ENCODE data around the gene DHPS.
A peak's percentile ranks its signal among the peaks of the same experiment; 100 is the strongest.
"Not testable (repeated sequence)": the region's sequence is repeated elsewhere in the genome, so short reads cannot be mapped to it uniquely, and the experiment has no call there.

DHPS gene

DNA sequence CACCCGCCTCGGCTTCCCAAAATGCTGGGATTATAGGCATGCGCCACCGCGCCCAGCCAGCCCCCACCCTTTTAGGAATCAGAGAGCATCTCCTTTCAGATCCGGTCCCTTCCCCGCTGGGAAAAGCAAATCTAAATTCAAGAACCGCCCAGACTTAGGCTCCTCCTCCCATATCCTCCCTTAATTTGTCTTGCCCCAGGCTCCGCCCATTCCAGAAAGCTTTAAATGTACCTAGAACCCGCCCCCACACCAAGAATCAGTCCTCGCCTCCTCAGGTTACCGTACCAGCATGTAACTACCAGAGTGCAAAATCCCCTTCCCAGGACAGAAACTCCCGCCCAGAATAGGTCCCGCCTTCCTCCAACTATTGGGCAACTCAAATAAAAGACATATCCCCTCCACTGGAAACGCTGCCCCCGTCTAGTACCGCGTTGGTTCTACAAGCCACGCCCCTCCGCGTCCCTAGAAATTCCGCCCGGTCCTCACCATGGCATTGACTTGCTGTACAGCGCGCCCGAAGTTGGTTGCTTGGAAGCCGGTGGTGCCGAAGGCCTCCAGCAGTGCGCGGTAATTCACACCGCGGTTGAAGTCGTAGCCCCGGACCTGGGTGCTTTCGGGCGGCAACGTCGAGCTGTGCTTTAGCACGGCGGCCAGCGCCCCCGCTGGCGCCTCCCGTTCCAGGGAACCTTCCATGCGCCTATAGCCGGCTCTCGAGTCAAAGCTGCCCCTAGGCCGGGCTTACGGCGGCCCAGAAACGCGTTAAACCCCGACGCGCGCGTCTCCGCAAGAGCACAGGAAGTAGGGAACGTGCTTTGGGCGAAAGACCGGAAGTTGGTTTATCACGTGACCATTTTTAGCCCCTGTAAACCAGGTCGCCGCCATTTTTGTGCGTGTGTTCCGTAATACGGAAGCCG lies at the start of gene DHPS:
DHPS (minus strand) TSS at position 807 of the 914 bp plus-strand sequence; CDS start at position 693, 114 bp downstream.
- peak; percentile 86 for ATAC-seq

DNA sequence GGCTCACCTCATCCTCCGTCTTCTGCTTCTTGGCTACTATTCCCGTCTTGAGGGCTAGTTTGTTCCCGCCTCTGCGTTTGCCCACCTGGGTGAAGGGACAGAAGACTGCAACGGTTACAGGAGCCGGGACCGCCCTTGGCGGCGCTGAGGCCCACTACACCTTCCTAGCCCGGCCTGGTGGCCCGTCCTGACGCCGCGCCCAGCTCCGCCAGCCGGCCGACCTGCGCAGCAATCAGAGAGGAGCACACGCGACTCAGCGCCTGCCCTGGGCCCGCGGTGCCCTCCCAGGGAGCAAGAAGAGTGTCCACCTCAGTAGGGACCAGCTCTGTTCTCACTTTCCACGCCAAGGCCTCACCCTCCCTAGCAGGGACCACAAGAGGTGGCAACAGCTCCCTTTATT lies 49.7 kb upstream of the DHPS start:
- ATAC-seq, result no peak

DNA sequence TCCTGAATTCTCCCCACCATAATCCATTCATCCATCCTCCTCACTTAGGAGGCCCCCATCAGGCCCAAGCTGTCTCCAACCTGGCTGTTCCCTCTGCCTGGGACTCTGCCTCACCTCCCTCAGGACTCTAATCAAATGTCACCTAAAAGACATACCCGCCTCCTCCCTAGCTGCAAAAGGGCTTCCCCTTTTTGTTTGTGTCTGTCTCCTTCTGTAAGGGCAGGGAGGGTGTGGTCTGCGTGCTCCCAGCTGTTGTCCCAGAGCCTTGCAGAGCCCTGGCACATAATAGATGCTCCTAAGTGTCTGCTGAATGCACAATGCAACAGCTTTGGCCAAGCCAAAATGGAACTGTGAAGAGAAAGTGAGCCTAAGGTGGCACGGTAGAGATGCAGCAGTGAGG lies 48.4 kb upstream of the DHPS start:
- no peak for ATAC-seq

DNA sequence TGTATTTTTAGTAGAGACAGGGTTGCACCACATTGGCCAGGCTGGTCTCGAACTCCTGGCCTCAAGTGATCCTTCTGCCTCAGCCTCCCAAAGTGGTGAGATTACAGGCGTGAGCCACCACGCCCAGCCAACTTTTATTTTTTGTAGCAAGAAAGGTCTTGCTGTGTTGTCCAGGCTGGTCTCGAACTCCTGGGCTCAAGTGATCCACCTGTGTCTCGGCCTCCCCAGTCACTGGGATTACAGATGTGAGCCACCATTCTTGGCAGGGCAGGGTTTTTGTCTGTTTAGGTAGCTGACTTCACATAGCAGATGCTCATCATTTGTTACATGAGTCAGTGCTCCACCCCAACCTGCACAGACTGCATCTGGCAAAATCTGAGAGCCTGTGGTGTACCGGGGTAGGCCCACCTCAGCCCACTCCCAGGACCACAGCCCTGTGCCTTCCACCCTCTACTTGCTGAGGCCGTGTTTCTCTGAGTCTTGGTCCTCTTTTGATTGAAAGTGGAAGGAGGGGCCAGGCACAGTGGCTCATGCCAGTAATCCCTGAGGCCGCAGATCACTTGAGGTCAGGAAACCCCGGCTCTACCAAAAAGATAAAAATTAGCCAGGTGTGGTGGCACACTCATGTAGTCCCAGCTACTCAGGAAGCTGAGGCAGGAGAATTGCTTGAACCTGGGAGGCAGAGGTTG lies 46.2 kb upstream of the DHPS start:
- no peak for ATAC-seq

DNA sequence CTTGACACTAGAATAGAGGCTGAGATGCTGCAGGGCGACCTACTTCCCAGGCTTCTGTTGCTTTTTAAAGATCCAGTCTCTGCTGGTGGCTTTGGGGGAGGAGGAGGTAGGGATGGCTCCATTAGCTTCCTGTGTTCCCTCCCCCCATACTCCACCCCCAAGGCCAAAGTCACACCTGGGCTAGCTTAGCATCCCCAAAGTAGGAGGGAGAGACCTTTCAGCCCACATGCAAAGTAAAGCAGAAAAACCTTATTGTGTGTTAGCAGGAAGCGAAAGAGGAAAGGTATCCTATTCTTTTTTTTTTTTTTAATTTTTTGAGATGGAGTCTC lies 45.3 kb upstream of the DHPS start:
- ATAC-seq, result no peak

DNA sequence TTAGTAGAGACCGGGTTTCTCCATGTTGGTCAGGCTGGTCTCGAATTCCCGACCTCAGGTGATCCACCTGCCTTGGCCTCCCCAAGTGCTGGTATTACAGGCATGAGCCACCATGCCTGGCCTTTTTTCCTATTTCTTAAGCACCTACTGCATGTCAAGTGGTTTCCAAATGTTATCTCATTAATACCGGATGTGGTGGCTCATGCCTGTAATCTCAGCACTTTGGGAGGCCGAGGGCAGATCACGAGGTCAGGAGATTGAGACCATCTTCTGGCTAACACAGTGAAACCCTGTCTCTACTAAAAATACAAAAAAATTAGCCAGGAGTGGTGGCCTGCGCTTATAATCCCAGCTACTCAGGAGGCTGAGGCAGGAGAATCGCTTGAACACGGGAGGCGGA lies 43.9 kb upstream of the DHPS start:
- ATAC-seq, result not testable (repeated sequence)

DNA sequence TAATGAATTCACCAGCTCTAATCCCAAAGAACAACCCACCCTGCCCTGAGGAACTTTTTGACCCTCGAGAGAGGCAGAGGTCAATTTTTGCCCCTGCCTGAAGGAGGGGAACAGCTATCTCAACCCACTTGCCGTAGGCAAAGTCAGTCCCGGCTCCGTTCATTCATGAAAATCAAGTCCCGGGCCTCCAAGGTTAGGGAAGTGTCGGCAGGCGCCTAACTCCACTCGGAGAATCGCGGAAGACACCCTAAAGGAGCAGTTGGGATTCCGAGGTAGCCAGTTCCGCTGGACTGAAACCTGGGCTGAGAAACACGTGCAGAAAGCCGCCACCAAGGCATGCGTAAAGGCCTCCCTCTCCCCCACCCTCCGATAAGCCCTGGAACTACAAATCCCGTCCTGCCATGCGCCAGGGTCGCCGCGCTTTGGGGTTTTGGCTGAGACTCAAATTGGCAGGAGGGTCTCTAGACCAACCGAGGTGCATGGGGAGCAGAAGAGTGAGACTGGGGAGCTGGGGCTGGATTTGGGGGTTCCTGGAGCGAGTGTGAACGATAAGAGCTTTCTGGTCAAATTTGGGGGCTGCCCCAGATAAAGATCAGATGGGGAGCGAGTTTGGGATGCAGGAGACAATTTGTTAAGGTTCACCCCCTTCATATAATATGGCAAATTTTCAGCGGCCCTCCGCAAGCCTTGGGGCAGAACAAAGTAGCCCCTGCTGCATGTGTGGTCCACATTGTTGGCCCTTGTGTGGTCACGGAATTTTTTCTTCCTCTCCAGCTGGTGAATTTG lies 42.2 kb upstream of the DHPS start, which contains the start of gene TNPO2:
TNPO2 (minus strand) TSS at position 292 of the 786 bp plus-strand sequence. CDS start 2,955 bp downstream, outside the sequence.
- peak; percentile 55 to 63 for ATAC-seq

DNA sequence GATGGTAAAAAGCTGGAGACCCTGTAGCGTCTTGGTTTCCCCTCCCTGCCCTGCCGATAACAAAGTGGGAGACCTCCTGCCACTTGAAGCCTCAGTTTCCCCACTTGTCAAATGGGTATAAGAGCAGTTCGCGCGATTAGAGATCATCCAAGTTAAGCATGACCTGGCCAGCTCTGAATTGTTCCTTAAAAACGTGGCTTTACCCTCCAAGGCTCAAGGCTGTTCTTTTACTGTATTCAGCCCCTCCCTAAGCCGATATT lies 41.6 kb upstream of the DHPS start:
- no peak for ATAC-seq

DNA sequence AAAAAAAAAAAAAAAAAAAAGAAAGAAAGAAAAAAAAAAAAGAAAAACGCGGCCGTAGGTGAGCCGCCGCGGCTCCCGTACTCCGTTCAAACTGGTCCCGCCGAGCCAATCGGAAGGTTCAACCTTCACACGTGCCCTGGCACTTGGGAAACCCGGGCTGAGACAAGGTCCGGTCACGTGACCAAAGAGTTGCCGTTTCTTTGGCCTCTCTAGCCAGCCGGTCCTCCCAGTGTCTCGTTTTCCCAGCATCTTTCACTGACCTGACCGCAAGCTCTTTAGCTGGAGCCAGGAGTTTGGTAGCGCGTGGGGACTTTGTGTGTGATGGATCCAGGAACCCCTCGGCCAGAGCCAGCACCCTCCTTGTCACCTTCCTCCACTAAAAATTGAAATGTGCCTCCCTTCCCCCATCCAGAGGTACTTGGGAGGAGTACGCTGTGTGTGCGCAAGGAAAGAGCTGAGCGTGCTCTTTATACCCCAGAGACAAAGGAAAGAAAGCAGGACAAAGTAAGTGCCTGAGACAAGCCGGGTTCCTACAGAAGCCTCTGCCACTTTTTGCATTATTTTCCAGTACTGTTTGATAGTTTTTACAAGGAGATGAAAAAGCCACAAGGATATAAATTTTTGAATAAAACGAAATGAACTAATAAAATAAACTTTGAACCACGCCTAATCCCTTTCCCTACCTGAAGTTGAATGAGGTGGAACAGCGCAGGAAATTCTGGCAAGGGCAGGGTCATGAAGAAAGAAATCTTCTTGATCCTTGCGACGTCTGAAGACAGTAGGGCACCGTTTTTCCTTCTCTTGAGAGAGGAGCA lies 41.1 kb upstream of the DHPS start:
- peak; percentile 91 to 92 for ATAC-seq

DNA sequence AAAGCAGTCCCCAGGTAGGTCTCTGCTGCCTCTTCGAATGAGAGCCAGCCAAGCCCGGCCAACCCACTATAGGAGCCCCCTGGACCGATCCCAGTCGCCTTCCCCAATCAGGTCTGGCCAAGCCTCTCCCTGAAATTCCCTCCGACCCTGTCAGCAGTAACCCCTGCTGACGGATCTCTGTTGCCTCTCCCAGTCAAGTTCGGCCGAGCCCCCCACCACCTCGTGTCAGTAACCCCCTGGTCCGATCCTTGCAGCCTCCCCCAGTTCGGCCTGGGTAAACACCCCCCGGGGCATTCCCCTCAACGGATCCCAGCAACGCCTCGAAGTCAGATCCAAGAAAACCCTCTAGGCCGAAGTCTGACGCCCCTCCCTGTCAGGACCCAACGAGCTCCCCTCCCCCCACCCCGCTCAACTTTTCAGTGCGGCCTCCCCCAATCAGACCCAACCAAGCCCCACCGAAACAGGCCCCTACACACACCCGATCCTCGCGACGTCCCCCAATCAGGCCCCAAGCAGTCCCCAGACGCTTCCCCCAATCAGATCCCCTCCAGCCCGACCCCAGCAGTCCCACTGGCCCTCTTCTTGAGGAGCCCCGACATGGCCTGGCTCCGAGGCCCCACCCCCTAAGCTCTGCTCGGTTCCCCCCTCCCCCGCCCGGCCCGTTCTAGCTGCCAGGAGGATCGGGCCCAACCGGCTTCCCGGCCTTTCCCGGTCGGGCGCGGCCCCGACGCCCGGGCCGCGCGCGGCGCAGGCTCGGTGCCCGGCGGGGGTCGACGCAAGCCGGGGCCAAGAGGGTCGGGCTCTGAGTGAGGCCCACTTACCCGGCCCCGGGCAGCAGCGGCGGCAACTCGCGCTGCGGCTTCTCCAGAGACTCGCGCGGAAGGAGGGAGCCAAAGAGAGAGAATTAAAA lies 40.2 kb upstream of the DHPS start:
- ATAC-seq, result peak; percentile 33

DNA sequence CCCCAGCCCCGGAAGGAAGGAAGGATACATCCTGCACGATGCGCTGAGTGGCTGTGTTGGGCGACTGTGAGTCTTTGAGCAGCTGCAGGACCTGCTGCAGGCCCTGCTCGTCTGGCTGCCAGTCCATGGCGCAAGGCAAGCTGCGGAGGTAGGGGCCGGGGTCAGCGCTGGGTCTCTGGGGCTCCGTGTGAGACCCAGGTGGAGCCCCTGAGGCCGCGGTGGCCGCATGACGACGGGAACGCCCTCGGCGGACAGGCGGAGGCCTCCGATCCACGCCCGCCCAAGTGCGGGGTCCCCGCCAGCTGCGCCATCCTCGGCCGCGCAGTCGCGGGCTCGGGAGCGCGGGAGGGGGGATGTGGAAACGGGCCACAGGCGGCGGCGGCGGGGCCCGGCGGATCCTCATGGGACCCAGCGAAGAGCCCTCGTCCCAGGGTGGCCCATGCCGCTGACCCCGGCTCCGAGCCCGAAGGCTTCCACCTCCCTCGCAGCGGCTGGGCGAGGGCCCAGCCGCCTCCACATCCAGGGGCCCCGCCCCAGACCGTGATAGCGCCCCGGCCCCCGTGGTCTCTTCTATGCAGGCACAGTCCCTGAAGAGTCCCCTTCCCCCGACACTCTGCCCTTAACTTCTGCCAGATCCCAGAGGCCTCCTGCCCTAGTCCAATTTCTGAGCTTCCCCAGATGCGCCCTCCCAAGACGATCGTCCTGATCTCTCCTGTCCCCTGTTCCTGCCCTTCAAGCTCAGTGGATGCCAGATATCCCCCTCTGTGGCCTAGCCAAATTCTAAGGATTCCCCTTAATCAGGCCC lies 39.4 kb upstream of the DHPS start:
- ATAC-seq, result no peak

DNA sequence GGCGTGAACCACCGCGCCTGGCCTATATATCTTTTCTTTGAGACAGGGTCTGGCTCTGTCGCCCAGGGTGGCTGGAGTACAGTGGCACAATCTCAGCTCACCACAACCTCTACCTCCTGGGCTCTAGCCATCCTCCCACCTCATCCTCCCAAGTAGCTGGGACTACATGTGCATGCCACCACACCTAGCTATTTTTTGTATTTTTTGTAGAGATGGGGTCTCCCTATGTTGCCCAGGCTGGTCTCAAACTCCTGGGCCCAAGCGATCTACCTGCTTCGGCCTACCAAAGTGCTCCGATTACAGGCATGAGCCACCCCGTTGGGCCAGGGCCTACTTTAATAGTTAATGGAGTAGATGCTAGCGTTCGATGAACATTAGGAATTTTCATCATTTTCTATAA lies 38.6 kb upstream of the DHPS start:
- ATAC-seq, result no peak

DNA sequence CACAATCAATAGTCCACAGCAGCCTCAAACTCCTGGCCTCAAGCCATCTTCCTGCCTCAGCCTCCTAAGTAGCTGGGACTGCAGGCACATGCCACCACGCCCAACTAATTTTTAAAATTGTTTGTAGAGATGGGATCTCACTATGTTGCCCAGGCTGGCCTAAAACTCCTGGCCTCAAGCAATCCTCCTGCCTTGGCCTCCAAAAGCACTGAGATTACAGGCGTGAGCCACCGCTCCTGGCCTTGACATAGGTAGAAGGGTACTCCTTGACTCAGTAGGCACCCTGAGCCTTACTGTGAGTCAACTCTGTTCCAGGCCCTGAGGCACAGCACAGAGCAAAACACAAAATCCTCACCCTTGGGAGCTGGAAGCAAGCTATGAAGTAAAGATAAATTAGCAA lies 34.2 kb upstream of the DHPS start:
- no peak for ATAC-seq

DNA sequence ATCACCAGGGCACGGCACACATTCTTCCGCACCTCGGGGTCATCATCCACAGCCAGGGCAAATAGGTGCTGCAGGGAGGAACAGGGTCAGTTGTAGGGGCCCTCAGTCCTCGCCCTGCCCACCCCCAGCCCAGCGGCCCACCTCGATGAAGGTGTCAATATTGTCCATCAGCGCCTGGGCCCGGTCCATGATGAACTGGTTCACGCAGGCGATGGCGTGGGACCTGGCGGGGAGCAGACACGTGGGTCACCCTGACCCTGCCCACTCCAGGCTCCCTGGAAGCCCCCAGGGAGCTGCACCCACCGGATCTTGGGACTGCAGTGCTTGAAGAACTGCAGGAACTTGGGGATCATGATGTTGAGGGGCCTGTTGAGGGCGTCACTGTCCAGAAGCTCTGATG lies 33.4 kb upstream of the DHPS start:
- ATAC-seq, result no peak

DNA sequence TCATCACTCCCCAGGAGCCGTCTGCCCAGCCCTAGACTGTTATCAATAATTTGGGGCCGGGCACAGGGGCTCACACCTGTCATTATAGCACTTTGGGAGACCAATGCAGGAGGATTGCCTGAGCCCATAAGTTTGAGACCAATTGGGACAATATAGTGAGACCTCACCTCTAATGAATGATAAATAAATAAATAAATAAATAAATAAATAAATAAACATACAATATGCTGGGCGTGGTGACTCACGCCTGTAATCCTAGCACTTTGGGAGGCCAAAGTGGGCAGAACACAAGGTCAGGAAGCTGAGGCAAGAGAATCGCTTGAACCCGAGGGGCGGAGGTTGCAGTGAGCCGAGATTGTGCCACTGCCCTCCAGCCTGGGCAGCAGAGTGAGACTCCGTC lies 31.6 kb upstream of the DHPS start:
- not testable (repeated sequence) for ATAC-seq

DNA sequence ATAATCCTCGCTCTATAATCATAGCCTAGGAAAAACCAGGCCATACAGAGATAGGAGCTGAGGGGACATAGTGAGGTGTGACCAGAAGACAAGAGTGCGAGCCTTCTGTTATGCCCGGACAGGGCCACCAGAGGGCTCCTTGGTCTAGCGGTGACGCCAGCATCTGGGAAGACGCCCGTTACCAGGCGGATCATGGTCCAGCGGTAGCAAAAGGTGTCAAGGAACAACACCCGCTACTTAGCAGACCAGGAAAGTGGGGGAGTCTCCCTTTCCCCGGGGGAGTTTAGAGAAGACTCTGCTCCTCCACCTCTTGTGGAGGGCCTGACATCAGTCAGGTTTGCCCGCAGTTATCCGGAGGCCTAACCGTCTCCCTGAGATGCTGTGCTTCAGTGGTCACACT lies 30.4 kb upstream of the DHPS start:
- ATAC-seq, result not testable (repeated sequence)

DNA sequence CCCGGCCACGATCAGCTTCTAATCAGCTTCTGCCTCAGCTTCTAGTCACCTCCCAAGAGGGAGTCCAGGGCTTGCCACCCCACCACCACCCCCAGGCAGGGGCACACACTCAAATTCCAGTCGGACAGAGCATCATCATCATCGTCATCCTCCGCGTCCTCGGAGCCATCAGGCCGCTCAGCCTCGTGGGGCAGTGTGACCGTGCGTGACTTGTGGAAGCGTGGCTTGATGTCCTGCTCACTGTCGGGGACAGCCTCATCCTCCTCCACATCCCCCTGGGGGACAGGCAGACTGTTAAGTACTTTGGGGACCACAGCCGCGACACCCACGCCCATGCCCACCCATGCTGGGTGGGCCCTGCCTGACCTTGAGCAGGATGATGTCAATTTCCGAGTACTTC lies 29.5 kb upstream of the DHPS start:
- ATAC-seq, result no peak

DNA sequence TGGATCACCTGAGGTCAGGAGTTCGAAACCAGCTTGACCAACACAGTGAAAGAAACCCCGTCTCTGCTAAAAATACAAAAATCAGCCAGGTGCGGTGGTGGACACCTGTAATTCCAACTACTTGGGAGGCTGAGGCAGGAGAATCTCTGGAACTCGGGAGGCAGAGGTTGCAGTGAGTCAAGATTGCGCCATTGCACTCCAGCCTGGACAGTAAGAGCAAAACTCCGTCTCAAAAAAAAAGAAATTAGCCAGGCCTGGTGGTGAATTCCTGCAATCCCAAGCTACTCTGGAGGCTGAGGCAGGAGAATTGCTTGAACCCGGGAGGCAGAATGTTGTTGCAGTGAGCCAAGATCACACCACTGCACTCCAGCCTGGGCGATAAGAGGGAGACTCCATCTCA lies 27.0 kb upstream of the DHPS start:
- ATAC-seq, result no peak

DNA sequence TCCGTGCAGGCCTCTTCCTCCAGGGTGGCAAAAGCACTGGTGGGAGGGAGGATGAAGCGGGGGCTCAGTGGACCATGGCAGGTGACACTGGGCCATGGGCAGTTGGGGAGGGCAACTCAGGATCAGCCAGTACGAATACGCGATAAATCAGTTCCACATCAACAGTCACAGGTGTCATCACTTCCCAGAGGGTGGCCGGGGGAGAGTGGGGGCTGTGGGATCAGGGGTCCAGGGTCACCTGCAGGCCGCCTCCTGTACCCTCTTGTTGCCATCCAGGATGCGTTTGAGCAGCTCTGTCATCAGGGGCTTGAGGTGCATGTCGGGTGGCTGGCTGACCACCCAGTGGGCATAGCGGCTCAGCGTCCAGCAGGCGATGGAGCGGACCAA lies 24.6 kb upstream of the DHPS start:
- ATAC-seq, result no peak

DNA sequence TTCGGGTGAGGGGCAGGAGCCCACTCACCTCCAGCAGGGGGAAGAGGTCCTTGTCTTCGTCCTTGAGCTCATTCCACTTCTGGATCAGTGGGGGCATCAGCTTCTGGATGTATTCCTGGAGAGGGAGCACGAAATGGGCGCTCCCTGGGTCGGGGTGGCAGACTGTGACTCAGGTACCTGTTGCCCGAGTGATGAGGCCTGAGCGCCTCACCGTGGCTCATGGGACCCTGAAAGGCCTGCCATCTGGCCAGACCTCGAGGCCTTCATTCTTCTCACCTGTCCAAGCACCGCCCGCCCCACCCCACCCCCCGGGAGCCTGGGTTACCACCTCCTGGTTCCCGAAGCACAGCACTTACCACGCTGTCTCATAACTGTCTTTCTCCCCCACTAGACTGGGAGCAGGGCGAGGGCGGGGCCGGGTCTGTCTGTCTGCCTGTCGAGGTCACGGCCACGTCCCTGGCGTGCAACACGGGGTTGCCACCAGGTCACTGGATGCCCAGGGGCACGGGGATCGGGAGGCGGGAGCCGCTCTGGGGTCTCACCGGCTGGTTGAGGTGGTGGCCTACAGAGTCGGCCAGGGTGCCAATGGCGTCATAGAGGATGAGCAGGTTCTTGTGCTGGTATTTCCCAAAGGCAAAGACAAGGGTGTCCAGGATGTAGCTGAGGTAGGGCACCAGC lies 24.1 kb upstream of the DHPS start:
- ATAC-seq, result no peak
